GM18526 (cell line): ENCODE measurements around the gene LPIN1.

Source experiments
- POLR2A ChIP-seq: IDR thresholded peaks from 3 replicates; pipeline ENCODE4 v1.6.1; 2011; ENCODE audit not compliant: insufficient read length; ENCODE audit errors: extremely low read depth

The LPIN1 gene

DNA sequence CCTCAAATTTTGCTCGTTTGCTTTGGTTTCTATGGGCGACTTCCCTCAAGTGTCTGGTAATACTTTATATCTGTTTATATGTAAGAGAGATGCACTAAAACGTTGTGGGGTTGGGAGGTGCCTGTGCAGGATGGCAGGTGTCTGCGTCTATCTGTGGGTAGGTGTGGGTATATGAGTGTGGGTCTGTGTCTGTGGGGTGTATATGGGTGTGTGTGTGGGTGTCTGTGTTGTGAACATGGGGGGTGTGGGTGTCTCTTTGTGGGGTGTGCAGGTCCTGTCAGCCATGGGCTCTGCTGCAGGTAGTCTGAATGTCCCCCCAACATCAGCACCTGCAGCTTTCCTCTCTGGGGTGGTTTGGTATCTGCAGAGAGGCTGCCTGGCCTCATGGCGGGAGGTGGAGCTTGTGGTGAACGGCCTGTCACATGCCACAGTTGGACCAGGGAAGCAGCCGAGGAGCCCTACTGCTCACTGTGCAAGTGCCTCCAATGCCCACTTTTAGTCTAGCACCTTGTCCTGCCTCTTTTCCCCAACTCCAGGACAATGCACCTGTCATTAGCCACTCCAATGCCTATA lies 90.3 kb downstream of the LPIN1 start:
- no peak for TF ChIP-seq POLR2A

DNA sequence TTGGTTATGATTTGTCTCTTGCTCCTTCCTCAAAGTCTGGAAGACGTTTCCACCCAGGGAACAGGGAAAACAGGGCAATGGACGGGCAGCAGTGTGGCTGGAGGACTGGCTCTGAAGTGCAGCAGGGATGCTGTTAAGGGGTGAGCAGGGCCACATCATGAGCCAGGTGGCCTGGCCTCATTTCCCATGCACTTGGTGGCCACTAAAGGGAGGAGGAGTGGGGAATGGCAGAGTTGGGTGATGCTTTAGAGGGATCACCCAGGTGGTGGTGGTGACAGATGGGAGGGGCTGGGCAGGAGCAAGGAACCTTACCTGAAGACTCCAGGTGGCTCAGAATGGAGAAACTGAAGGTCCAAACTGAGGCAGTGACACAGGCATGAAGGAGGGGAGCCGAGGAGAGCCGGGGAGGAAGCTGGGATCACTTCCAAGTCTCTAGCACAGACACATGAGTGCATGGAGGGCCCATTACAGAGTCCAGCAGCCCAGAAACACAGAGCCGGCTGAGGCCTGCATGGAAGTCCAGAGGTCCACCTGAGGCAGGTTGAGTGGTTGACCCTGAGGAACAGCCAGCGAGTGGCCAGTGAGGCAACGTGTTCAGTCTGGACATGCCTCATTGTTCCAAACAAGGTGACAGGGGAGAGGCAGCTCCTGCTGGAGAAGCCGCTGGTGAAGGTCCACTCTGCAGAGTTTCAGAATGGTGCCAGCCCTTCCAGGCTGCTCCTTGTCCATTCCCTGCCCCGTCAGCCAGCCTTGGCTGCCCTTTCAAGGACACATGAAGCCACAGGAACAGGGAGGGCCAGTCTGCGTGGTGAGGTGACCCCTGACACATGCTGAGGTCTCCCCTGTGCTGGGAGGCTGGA lies 91.7 kb downstream of the LPIN1 start:
- TF ChIP-seq POLR2A: no peak

DNA sequence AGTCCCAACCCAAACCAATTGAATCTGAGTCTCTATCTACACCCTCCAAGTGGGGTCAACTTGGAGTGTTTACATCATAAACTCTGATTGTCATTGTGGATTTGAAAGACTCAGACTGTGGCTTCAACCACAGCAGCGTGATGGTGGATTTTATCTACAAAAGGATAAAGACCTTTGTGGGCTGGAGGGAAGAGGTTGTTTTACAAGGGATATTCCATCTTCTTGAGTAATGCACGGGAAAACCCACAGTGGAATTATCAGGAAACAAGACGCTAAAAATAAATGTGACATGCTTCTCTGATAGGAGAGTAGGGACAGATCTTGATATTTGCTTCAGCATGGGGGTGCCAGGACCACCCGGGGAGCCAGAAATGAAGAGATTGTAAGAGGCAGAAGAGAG lies 93.5 kb downstream of the LPIN1 start:
- TF ChIP-seq POLR2A: no peak

DNA sequence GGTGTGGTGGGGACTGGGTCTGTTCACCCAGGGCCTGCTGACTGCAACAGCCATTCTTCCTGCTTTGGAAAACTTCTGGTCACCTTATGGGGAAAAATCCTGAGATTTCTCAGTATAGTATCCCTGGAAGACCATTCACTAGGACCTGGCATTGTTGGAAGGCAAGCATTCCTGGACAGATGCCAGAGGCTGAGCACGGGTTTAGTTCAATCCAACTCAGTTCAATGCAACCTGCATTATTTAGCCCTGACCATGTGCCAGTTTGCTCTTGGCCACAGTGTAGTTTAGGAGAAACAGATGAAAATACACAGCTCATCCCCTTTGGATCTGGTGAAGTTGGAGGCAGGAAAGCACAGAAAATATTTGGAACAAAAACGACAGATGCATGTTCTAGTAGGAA lies 95.9 kb downstream of the LPIN1 start:
- TF ChIP-seq POLR2A: no peak

DNA sequence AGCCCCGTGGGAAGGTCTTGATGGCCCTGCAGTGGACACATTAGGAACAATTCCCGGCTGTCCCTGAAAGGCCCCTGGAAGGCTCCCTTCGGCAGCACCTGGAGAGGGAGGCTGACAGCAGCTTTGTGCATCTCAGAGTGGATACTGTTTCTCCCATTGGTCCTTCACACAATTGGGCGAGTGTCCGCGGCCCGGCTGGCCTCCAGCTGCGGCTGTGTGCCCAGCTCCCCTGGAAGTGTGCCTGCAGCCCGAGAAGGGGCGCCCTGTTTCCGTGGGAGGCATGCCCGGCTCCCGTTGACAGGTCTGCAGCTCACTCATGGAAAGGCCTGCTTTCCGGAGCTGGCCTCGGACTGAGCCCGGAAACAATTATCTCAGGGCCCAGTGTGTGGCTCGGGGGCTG lies 103.7 kb downstream of the LPIN1 start:
- no peak for TF ChIP-seq POLR2A

DNA sequence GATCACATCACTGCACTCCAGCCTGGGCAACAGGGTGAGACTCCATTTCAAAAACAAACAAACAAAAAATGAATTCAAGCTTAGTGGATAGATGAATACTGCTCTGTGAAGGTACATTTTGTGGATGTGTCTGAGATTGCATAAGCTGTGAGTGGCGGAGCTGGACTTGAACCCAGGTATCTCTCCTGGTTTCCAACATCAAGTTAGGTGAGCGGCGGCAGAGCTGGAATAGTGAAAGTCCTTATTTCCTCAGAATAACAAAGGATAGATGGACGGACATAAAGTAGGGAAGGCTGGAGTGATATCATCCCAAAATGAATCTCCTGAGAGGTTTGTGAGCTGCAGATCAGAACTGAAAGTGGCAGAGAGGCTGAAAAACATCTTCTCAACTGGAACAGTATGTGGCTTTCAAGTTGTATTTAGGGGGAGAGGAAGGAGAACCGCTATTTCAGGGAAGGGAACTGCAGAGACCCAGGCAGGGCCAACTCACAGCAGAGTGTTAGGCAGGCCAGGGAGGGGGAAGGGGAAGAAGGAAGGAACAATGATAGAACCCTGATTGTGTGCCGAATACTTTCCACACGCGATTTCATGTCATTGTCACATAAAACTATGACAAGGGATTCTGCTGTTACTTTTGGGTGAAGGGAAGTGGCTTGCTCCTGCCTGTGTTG lies 106.2 kb downstream of the LPIN1 start:
- no peak for TF ChIP-seq POLR2A

DNA sequence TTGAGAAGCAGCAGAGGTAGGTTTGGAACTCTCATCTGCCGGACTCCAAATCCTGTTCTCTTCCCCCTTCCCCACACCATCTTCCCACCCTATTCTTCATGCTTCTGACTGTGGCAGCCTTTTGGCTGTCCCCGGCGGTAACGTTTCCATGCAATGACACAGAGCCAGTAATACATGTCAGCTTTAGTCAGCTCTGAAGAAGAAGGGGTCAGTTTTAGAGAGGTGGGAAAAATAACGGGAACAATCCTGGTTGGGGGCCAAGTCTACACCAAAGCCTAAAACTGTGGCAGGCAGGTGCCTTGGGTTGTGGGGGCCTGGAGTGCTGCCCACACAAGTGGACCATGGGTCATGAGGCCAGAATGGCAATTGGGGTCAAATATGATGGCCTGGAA lies 106.8 kb downstream of the LPIN1 start:
- TF ChIP-seq POLR2A: no peak

DNA sequence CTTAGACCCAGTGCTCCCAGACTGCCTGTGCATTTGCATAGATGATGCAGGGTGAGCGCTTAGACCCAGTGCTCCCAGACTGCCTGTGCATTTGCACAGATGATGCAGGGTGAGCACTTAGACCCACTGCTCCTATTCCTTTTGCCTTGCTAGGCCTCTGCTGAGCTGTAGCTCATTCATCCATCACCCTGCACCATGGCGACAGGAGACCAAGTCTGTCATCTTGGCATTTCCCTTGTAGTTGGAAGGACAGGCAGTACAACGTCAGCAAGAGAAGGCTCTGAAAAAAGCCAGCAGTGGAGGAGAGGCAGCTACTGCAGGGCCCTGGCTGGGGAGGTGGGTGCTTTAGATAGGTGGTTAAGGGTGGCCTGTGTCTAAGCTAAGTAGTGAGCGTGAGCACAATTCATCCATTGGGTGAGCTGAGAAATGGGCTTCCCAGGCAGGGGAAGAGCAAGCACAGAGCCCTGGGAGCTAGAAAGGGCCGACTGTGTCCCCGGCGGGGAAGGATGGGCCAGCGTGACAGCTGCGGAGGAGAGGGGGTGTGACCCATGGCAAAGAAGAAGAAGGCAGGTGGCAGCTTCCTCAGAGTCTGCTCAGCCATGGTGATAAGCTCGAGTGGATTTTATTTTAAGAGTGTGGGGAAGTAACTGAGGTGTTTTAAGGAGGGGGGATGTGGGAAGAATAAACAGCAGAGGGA lies 108.8 kb downstream of the LPIN1 start:
- no peak for TF ChIP-seq POLR2A

DNA sequence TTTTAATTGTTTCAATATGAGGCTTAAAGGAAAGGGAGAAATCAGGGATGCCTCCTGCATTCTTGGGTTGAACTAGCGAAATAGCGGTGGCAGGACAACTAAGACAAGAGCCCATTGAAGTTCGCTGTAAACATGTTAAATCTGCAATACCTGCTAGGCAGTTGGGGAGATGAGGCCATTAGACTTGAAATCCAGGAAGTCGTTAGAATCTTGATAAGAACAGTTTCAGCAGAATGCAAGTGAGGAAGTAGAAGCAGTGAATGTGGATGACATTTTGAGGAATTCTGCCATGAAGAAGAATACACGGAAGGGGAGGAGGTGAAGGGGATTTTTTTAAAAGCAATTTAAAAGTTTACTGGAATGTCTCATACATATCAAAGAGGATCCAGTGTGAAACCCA lies 109.7 kb downstream of the LPIN1 start:
- TF ChIP-seq POLR2A: no peak

DNA sequence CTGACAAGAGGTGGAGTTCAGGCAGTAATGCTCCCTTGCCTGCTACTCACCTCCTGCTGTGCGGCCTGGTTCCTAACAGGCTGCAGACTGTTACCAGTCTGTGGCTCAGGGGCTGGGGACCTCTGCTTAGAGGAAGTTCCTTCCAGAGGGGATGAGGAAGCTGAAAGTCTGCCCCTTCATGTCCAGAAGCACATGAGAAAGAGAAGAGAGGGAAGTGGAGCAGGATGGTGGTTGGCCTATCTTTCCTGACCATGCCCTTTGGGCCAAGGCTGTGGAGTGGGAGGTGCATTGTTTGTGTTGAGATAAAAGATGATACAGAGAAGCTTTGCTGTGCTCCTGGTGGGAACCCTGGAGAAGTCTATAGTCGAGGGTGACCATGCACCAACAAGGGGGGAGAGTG lies 112.5 kb downstream of the LPIN1 start:
- no peak for TF ChIP-seq POLR2A

DNA sequence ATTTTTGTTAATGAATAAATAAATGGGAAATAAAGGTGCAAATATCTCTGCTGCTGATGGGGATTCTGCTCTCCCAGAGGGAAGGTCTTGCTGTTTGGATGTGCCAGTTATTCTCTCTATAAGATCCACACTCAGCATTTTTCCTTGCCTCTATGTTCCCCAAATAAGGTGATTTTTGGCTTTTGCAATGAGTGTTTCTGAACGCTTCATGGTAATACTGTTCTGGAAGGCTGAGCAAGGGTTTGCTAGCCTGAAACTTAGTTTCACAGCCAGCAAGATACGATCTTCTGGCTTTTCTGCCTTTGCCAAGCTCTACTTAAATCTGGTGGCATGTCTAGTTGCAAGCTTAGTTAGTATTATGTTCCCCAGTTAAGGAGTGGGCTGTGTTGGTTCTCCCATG lies 114.6 kb downstream of the LPIN1 start:
- TF ChIP-seq POLR2A: no peak

DNA sequence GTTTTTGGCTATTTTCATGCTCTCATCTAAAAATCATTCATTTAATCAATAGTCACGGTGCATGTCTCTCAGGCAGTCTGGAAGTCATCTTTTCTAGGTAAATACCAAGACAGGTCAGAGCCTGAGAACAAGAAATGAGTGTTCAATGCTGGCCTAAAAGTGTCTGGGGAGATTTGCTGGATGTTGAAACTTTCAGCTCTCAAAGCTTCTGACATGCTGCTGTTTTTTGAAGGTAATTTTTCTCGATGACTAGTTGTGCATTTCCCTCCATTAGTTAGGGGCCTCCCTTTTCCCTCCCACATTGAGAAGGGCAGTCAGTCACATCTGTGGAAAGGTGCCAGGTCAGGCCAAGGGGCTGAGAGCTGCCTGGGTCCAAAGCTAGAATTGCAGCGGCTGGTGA lies 115.6 kb downstream of the LPIN1 start:
- TF ChIP-seq POLR2A: no peak

DNA sequence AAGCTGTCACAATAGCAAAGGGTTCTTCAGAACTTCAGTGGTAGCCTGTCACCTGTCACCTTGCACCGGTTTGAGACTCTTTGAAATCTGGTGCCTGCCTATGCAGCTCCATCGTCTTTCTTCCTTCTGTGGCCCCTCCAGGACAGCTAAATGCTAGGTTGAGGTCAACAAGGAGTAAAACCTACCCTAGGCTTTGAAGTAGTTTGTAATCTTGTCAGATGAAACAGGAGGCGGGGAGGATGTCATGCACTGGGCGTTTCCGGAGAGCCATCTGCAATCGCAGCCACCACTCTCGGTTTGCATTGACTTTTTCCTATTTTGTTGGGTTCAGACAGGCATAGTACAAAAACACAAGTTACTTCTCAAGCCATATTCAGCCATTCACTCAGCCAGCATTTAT lies 116.7 kb downstream of the LPIN1 start:
- no peak for TF ChIP-seq POLR2A

DNA sequence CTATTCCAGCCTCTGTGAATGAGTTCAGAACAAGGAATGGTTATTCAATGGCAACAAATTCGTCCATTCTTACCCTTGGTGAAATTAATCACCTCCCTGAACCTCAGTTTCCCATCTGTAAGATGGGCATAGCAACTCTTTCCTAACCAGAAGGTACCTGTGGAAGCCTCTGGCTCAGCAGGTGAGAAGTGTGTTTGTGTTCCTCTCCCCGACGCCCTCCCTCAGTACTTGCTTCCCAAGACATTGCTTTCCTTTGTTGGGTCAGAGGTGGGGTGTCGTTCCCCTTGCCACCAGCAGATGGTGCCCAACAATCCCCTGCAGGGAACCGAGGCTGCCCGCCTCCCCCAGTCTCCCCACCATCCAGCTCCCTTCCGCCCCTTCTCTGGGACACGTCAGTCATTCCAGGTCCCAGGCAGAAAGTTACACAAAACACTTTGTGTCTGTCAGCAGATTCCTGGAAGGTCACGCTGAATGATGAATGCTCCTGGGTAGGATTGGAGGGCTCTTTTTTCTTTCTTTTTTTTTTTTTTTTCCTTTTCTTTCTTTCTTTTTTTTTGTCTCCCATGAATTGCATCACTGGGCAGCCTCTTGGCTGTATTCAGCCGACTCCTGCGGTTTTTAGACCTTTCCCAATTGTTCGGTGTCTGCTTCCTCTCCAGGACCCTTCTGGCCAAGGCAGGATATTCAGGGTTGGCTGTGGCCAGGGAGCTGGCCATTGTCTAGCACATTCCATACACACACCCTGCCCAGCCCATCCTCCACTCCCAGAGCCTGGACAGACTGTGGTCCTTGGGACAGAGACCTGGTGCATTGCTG lies 117.3 kb downstream of the LPIN1 start:
- TF ChIP-seq POLR2A: no peak

DNA sequence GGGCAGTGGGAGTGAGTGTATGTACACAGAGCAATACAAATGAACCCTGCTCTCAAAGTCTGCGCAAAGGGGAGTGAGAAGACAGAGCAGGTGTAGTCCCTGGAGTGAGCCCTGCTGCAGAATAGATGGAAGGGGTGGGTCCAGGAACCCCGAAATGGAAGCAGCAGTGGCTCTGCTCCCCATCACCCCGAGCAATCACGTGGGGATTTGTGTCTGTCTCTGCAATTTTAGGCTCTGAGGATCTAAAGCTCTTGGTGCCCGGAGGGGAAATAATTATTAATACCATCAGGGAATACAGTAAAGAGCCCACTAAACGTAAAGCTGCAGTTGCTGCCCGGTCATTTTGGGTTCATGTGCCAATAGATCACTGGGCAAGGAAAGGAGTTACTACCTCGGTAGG lies 118.3 kb downstream of the LPIN1 start:
- TF ChIP-seq POLR2A: no peak
